ENCODE measurements around the gene ZACN.

- TF ChIP-seq, protein P1, sequence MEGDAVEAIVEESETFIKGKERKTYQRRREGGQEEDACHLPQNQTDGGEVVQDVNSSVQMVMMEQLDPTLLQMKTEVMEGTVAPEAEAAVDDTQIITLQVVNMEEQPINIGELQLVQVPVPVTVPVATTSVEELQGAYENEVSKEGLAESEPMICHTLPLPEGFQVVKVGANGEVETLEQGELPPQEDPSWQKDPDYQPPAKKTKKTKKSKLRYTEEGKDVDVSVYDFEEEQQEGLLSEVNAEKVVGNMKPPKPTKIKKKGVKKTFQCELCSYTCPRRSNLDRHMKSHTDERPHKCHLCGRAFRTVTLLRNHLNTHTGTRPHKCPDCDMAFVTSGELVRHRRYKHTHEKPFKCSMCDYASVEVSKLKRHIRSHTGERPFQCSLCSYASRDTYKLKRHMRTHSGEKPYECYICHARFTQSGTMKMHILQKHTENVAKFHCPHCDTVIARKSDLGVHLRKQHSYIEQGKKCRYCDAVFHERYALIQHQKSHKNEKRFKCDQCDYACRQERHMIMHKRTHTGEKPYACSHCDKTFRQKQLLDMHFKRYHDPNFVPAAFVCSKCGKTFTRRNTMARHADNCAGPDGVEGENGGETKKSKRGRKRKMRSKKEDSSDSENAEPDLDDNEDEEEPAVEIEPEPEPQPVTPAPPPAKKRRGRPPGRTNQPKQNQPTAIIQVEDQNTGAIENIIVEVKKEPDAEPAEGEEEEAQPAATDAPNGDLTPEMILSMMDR (IDR thresholded peaks at IDR 0.05), result no peak
- no peak for TF ChIP-seq POLR2A (IDR thresholded peaks at IDR 0.05)
- no peak for TF ChIP-seq POLR2AphosphoS5 (IDR thresholded peaks at IDR 0.05; ENCODE audit: insufficient read depth in 1 of 2, low read depth in 1 of 2)
These were observed 27.4 kb upstream of the ZACN start for GRCh38 chr17:76051561-76051960.

Measured in vagina (tissue), 2 donors.